ENCODE results near the gene GNG13.

Gene GNG13

DNA sequence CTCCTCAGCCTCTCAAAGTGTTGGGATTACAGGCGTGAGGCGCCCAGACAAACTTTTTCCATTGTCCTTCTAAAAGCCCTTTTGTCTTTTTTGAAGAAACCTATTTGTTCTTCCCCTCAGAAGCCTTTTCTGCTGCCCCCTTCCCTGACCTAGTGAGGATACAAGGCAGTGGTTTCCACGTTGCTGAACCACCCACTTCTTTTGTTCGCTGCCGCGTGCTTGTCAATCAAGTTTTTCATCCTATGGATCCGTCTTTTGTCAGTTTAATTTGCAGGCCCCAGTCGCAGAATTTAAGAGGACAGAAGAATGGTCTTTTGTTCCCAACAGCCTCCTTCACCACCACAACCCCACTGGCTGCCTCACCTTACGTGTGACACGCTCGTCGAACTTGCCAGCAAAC, 20.2 kb upstream of the GNG13 start:
- TF ChIP-seq CREB1 (IDR thresholded peaks at IDR 0.05; ENCODE audit: low read depth), result no peak

DNA sequence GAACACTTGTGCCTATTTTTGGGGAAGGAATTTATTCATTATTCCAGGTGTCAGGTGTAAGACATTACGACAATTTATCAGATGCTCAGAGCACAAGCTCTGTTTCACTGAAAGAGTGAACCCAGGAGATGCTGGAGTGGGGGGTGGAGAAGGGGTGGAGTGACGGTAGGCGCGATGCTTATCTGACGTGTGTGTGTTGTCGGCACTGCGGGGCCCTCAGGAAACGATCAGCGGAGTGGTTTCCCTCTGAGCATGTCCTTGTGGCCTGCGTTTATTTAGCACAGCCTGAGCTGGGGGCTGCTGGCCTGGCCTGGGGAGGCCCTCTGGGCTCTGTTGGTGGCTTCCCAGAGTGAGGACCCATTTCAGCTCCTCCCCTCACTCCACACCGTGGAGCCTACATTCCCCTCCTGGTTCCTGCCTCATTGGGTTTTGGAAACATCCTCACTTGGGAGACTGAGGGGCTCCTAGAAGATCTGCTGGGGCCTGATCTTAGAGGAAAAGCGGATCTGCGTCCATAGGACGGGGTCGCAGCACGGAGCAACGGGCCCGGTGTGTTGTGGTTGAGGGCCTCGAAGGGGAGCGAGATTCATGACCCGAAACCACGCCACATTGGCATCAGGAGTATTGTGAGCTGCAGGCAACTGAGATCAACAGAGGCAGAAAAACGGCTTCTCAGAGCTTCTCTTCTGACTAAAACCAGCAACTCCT, 19.0 kb upstream of the GNG13 start:
- TF ChIP-seq, protein P1, sequence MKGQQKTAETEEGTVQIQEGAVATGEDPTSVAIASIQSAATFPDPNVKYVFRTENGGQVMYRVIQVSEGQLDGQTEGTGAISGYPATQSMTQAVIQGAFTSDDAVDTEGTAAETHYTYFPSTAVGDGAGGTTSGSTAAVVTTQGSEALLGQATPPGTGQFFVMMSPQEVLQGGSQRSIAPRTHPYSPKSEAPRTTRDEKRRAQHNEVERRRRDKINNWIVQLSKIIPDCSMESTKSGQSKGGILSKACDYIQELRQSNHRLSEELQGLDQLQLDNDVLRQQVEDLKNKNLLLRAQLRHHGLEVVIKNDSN (IDR thresholded peaks at IDR 0.05), result no peak
- no peak for TF ChIP-seq FOXM1 (IDR thresholded peaks at IDR 0.05; ENCODE audit: borderline replicate concordance, low read depth)
- TF ChIP-seq RAD21 (IDR thresholded peaks at IDR 0.05; ENCODE audit: low read depth), result no peak
- no peak for TF ChIP-seq NFIC (IDR thresholded peaks at IDR 0.05)

DNA sequence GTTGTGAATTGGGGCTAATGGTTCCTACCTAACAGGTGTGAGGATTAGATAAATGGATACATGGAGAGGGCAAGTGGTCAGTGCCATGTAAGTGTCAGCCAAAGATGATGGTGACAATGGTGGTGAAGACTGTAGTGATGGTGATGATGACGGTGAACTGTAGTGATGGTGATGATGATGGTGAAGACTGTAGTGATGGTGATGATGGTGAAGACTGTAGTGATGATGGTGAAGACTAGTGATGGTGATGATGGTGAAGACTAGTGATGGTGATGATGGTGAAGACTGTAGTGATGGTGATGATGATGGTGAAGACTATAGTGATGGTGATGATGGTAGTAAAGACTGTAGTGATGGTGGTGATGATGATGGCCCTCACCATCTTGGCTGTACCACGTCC, 18.1 kb upstream of the GNG13 start:
- TF ChIP-seq EP300 (IDR thresholded peaks at IDR 0.05; ENCODE audit: borderline replicate concordance) (no peak), CEBPB (IDR thresholded peaks at IDR 0.05) (no peak)
- TF ChIP-seq, protein P2, sequence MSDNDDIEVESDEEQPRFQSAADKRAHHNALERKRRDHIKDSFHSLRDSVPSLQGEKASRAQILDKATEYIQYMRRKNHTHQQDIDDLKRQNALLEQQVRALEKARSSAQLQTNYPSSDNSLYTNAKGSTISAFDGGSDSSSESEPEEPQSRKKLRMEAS (IDR thresholded peaks at IDR 0.05), result no peak

DNA sequence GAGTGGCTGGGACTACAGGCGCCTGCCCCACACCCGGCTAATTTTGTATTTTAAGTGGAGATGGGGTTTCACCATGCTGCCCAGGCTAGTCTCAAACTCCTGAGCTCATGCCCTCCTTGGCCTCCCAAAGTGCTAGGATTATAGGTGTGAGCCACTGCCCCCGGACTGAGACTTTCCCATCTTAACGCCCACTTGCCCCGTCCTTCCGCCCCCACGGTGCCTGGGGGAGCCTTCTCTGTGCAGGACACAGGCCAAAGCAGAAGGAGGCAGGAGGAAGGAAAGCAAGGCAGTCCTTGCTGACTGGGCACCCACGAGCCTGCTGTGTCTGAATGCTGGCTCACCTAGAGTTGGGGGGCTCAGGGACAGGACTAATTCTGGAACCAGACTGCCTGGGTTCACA, 17.6 kb upstream of the GNG13 start:
- TF ChIP-seq CREB1 (IDR thresholded peaks at IDR 0.05; ENCODE audit: low read depth) (no peak), EP300 (IDR thresholded peaks at IDR 0.05; ENCODE audit: borderline replicate concordance) (no peak), EGR1 (IDR thresholded peaks at IDR 0.05) (no peak)

DNA sequence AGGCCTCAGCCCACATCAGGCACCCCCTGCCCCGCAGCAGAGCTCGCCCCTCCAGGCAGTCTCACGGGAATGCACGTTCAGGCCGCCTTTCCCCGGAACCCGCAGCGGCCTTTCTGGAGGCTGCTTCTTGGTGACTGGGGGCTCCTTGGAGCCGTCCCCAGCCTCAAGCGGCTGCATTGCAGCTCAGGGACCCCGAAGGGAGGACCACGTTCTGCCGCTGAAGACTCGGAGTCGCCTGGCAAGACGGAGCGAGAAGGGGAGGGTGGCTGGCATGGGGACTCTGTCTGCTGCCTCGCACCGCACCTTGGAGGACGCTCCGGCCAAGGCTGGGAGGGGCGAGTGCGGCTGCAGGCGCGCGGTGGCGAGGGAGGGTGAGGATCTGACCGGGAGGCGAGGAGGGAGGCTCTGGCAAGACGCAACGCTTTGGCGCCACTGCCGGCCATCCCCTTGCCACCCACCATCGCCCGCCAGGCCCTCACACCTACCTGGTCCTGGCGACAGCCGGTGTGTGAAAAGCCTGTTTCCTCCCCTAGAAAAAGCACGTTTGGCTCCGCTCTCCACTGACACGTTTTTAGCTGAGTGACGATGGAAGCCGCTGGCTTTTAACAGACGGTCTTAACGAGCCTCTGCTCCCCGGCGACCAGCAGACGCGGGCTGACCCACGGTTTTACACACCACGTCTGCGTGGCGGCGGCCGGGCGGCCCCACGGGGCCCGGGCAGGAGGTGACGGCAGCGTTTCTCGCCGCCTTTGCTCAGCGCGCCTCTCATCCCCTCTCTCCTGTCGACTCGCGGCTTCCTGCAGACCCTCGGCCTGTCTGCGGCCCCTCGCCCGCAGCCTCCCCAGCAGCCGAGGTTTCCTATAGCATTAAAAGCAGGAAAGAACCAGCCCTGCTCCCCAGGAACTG, 16.7 kb upstream of the GNG13 start:
- no peak for TF ChIP-seq TCF12 (IDR thresholded peaks at IDR 0.05; ENCODE audit: low read depth)
- TF ChIP-seq, protein P1 (IDR thresholded peaks at IDR 0.05), result no peak

DNA sequence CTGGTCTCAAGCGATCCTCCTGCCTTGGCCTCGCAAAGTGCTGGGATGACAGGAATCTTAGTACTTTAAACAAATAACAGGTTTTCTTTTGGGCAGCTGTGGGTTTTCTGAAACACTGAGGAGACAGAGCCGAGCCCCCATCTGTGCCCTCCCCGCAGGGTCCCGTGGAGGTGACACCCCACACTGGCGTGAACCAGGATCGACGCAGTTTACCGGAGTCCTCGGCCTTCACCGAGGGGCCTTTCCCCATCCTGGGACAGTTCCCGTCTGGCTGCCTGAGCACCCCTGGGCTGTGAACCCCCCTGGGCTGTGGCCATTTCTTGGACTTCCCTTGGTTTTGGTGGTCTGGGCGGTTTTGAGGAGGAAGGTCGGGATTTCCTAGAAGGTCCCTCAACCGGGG, 15.3 kb upstream of the GNG13 start:
- TF ChIP-seq TCF12 (IDR thresholded peaks at IDR 0.05; ENCODE audit: low read depth), result no peak
- TF ChIP-seq ZBTB7A (IDR thresholded peaks at IDR 0.05; ENCODE audit: low read depth), result no peak
- no peak for TF ChIP-seq CEBPB (IDR thresholded peaks at IDR 0.05)
- no peak for TF ChIP-seq RAD21 (IDR thresholded peaks at IDR 0.05; ENCODE audit: low read depth)
- TF ChIP-seq EGR1 (IDR thresholded peaks at IDR 0.05), result no peak
- TF ChIP-seq, protein P3, sequence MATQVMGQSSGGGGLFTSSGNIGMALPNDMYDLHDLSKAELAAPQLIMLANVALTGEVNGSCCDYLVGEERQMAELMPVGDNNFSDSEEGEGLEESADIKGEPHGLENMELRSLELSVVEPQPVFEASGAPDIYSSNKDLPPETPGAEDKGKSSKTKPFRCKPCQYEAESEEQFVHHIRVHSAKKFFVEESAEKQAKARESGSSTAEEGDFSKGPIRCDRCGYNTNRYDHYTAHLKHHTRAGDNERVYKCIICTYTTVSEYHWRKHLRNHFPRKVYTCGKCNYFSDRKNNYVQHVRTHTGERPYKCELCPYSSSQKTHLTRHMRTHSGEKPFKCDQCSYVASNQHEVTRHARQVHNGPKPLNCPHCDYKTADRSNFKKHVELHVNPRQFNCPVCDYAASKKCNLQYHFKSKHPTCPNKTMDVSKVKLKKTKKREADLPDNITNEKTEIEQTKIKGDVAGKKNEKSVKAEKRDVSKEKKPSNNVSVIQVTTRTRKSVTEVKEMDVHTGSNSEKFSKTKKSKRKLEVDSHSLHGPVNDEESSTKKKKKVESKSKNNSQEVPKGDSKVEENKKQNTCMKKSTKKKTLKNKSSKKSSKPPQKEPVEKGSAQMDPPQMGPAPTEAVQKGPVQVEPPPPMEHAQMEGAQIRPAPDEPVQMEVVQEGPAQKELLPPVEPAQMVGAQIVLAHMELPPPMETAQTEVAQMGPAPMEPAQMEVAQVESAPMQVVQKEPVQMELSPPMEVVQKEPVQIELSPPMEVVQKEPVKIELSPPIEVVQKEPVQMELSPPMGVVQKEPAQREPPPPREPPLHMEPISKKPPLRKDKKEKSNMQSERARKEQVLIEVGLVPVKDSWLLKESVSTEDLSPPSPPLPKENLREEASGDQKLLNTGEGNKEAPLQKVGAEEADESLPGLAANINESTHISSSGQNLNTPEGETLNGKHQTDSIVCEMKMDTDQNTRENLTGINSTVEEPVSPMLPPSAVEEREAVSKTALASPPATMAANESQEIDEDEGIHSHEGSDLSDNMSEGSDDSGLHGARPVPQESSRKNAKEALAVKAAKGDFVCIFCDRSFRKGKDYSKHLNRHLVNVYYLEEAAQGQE (IDR thresholded peaks at IDR 0.05; ENCODE audit: low read depth), result no peak
- no peak for TF ChIP-seq CREB1 (IDR thresholded peaks at IDR 0.05; ENCODE audit: low read depth)
- no peak for TF ChIP-seq FOXM1 (IDR thresholded peaks at IDR 0.05; ENCODE audit: borderline replicate concordance, low read depth)
- TF ChIP-seq, protein P1 (IDR thresholded peaks at IDR 0.05), result no peak
- TF ChIP-seq TAF1 (IDR thresholded peaks at IDR 0.05; ENCODE audit: low read depth), result no peak
- TF ChIP-seq TEAD4 (IDR thresholded peaks at IDR 0.05), result no peak

DNA sequence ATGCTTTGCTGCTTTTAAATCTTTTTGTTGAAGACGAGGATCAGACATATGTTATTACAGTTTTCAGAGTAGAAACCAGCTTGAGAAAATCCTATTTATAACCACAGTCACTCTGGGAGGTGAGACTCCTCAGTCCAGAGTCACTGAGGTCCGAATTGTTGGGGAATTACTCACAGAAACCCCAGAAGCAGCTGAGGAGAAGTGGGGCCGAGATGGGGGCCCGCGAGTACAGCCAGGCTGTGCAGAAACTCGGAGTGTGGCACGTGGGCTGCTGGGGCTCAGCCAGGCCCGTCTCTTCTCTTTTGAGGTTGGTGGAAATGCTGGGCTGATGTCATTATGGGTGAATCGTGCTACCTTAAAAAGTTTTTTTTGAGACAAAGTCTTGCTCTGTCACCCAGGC, 14.4 kb upstream of the GNG13 start:
- TF ChIP-seq TEAD4 (IDR thresholded peaks at IDR 0.05), result no peak
- TF ChIP-seq, protein P2 (IDR thresholded peaks at IDR 0.05), result no peak
- TF ChIP-seq CREB1 (IDR thresholded peaks at IDR 0.05; ENCODE audit: low read depth), result no peak
- no peak for TF ChIP-seq EGR1 (IDR thresholded peaks at IDR 0.05)
- TF ChIP-seq NFIC (IDR thresholded peaks at IDR 0.05), result no peak
- TF ChIP-seq EP300 (IDR thresholded peaks at IDR 0.05; ENCODE audit: borderline replicate concordance), result no peak
- TF ChIP-seq YY1 (IDR thresholded peaks at IDR 0.05; ENCODE audit: low read depth), result no peak
- no peak for TF ChIP-seq CEBPB (IDR thresholded peaks at IDR 0.05)
- TF ChIP-seq FOXM1 (IDR thresholded peaks at IDR 0.05; ENCODE audit: borderline replicate concordance, low read depth), result no peak
- TF ChIP-seq, protein P1 (IDR thresholded peaks at IDR 0.05), result no peak
- TF ChIP-seq RAD21 (IDR thresholded peaks at IDR 0.05; ENCODE audit: low read depth), result no peak
- no peak for TF ChIP-seq TAF1 (IDR thresholded peaks at IDR 0.05; ENCODE audit: low read depth)

Measured in Ishikawa (cell line).